SK-N-MC (cell line): ENCODE results near the gene IGFL1.
"Not testable (repeated sequence)": the region's sequence is repeated elsewhere in the genome, so short reads cannot be mapped to it uniquely, and the experiment has no call there.

Experiments used
- EZH2 ChIP-seq: fragments of 200-600 bp; sonication (generic); IDR thresholded peaks from one replicate; pipeline ENCODE4 v1.6.1; 2017; ENCODE audit warnings: antibody characterized with exemption
- FOXP2 ChIP-seq: optimal IDR thresholded peaks from 2 replicates; pipeline ENCODE3; 2011; ENCODE audit warnings: mild to moderate bottlenecking, moderate library complexity; ENCODE audit not compliant: insufficient read depth; ENCODE audit errors: extremely low read length, control extremely low read depth
- POLR2AphosphoS5 ChIP-seq: IDR thresholded peaks from 2 replicates; pipeline ENCODE4 v1.6.1; 2012; ENCODE audit warnings: mild to moderate bottlenecking, low read depth, low read length, borderline replicate concordance

- not testable (repeated sequence) for TF ChIP-seq POLR2AphosphoS5, EZH2, FOXP2
Measured at GRCh38 chr19:46223787-46224186, 5.8 kb upstream of the IGFL1 start.
